Measurements from ENCODE around the gene CATSPER1.

The CATSPER1 gene

GRCh38 chr11:66015454-66015881, 10.8 kb downstream of the CATSPER1 start:
- no peaks in the 10 kb centered on the region; the same call in 1 of the 2 replicates for H3K27me3 ChIP-seq (replicated peaks; ENCODE audit: control insufficient read depth, insufficient read depth, low read length)
- no peaks in the 10 kb centered on the region for H3K36me3 ChIP-seq (ENCODE audit: control insufficient read depth, insufficient read depth, low read length)
- TF ChIP-seq CTCF (IDR thresholded peaks at IDR 0.05; ENCODE audit: insufficient read depth, low read length, poor library complexity, severe bottlenecking), result no peak
- DNase-seq (ENCODE audit: extremely low read depth, insufficient read length), result no peak
- no peak overlapping the region for H3K4me3 ChIP-seq (replicated peaks; ENCODE audit: low read depth, low read length)

GRCh38 chr11:66014804-66015453, 11.3 kb downstream of the CATSPER1 start:
- no peaks in the 10 kb centered on the region; the same call in 1 of the 2 replicates for H3K27me3 ChIP-seq (replicated peaks; ENCODE audit: control insufficient read depth, insufficient read depth, low read length)
- no peak overlapping the region for H3K4me3 ChIP-seq (replicated peaks; ENCODE audit: low read depth, low read length)
- no peak for DNase-seq (ENCODE audit: extremely low read depth, insufficient read length)
- no peak for TF ChIP-seq CTCF (IDR thresholded peaks at IDR 0.05; ENCODE audit: insufficient read depth, low read length, poor library complexity, severe bottlenecking)
- H3K36me3 ChIP-seq (ENCODE audit: control insufficient read depth, insufficient read depth, low read length), result no peaks in the 10 kb centered on the region

GRCh38 chr11:66013762-66014100, 12.5 kb downstream of the CATSPER1 start:
- Histone ChIP-seq H3K36me3 (ENCODE audit: control insufficient read depth, insufficient read depth, low read length) (no peaks in the 10 kb centered on the region), H3K27me3 (replicated peaks; ENCODE audit: control insufficient read depth, insufficient read depth, low read length) (no peaks in the 10 kb centered on the region; the same call in 1 of the 2 replicates), H3K4me3 (replicated peaks; ENCODE audit: low read depth, low read length) (no peak overlapping the region)
- no peak for TF ChIP-seq CTCF (IDR thresholded peaks at IDR 0.05; ENCODE audit: insufficient read depth, low read length, poor library complexity, severe bottlenecking)
- no peak for DNase-seq (ENCODE audit: extremely low read depth, insufficient read length)

DNA sequence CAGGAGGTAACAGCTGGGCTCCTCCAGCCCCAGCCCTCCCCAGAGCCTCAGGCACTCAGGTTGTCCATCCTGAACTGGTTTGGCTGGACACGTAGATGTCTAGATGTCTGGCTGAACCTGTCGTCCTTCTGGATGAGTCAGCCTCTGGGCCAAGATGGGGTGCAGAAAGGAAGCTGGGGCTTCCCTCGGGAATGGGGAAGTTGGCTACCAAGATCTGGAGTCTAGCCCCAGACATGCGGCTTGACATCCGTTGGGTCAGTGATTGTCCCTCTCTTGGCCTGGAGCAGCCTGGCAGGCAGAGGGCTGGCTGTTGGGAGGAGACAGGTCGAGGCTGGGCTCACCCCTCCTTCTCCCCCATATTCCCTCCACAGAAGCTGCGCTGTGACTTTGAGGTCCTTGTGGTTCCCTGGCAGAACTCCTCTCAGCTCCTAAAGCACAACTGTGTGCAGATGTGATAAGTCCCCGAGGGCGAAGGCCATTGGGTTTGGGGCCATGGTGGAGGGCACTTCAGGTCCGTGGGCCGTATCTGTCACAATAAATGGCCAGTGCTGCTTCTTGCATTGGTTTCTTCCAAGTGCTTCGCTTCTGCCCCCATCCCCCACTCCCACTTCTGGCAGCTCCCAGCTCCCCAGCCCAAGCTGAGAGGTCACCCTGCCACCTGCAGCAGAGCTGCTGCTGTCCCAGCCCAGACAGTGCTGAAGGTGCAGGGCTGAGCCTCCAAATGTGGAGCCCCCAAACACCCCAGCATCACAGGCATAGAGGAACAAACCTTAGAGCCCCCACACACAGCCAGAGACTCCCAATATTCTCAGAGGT, 13.1 kb downstream of the CATSPER1 start:
- Histone ChIP-seq H3K27me3 (replicated peaks; ENCODE audit: control insufficient read depth, insufficient read depth, low read length) (no peaks in the 10 kb centered on the region; the same call in 1 of the 2 replicates), H3K4me3 (replicated peaks; ENCODE audit: low read depth, low read length) (no peak overlapping the region), H3K36me3 (ENCODE audit: control insufficient read depth, insufficient read depth, low read length) (no peaks in the 10 kb centered on the region)
- DNase-seq (ENCODE audit: extremely low read depth, insufficient read length), result no peak
- no peak for TF ChIP-seq CTCF (IDR thresholded peaks at IDR 0.05; ENCODE audit: insufficient read depth, low read length, poor library complexity, severe bottlenecking)

DNA sequence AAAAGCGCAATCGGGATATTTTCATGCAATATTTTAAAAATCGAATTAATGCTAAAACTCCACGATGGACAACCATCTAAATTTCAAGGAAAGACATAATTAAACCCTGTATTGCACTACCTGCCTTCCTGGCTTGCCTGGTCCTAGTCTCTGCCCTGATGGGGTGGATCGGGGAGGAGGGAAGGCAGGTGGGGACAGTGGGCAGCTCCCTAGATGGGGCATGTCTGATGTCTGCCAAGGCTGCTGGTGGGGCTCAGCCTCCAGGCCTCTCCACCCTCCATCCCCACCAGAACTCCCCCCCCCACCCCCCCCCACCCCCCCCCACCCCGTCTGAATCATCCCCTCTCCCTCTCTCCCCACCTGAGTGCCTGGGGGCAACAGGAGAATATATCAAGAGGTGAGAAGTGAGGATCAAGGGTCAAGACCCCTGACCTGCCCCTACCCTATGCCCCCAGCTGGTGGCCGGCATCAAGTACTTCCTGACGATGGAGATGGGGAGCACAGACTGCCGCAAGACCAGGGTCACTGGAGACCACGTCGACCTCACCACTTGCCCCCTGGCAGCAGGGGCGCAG, 13.8 kb downstream of the CATSPER1 start:
- no peaks in the 10 kb centered on the region; the same call in 1 of the 2 replicates for H3K27me3 ChIP-seq (replicated peaks; ENCODE audit: control insufficient read depth, insufficient read depth, low read length)
- no peaks in the 10 kb centered on the region for H3K36me3 ChIP-seq (ENCODE audit: control insufficient read depth, insufficient read depth, low read length)
- H3K4me3 ChIP-seq (replicated peaks; ENCODE audit: low read depth, low read length), result no peak overlapping the region
- no peak for DNase-seq (ENCODE audit: extremely low read depth, insufficient read length)
- no peak for TF ChIP-seq CTCF (IDR thresholded peaks at IDR 0.05; ENCODE audit: insufficient read depth, low read length, poor library complexity, severe bottlenecking)
